ENCODE results near the gene FKBP5.
"Not testable (repeated sequence)": the region's sequence is repeated elsewhere in the genome, so short reads cannot be mapped to it uniquely, and the experiment has no call there.

Gene FKBP5

GRCh38 chr6:35610830-35611229, 77.9 kb downstream of the FKBP5 start:
- H3K27ac Mint-ChIP-seq, result peak overlapping the region; percentile 67

GRCh38 chr6:35609588-35609987, 79.1 kb downstream of the FKBP5 start:
- H3K27ac Mint-ChIP-seq, result no peak overlapping the region
- peaks cover 52% of the 10 kb centered on the region for H3K36me3 Mint-ChIP-seq (ENCODE audit: low read depth)
- H3K27me3 Mint-ChIP-seq (ENCODE audit: low read depth), result no peaks in the 10 kb centered on the region
- no peak overlapping the region for H3K4me3 Mint-ChIP-seq
- peaks cover 6% of the 10 kb centered on the region for H3K9me3 Mint-ChIP-seq
- peaks cover 25% of the 10 kb centered on the region for H3K4me1 Mint-ChIP-seq (ENCODE audit: low read depth)

More at GRCh38 chr6:35610830-35611229, 77.9 kb downstream of the FKBP5 start:
- peaks cover 54% of the 10 kb centered on the region for H3K36me3 Mint-ChIP-seq (ENCODE audit: low read depth)
- H3K4me1 Mint-ChIP-seq (ENCODE audit: low read depth), result peaks cover 23% of the 10 kb centered on the region
- H3K27me3 Mint-ChIP-seq (ENCODE audit: low read depth), result no peaks in the 10 kb centered on the region
- H3K9me3 Mint-ChIP-seq, result peaks cover 6% of the 10 kb centered on the region
- H3K4me3 Mint-ChIP-seq, result no peak overlapping the region

GRCh38 chr6:35607517-35608233, 81.0 kb downstream of the FKBP5 start:
- H3K4me3 Mint-ChIP-seq, result no peak overlapping the region
- H3K36me3 Mint-ChIP-seq (ENCODE audit: low read depth), result peaks cover 42% of the 10 kb centered on the region
- peaks cover 37% of the 10 kb centered on the region for H3K4me1 Mint-ChIP-seq (ENCODE audit: low read depth)
- H3K27me3 Mint-ChIP-seq (ENCODE audit: low read depth), result no peaks in the 10 kb centered on the region
- H3K9me3 Mint-ChIP-seq, result peaks cover 6% of the 10 kb centered on the region
- H3K27ac Mint-ChIP-seq, result no peak overlapping the region

- Mint-ChIP-seq H3K36me3 (ENCODE audit: low read depth) (peaks cover 23% of the 10 kb centered on the region), H3K27ac (no peak overlapping the region), H3K27me3 (ENCODE audit: low read depth) (no peaks in the 10 kb centered on the region), H3K4me3 (no peak overlapping the region), H3K9me3 (no peaks in the 10 kb centered on the region), H3K4me1 (ENCODE audit: low read depth) (peaks cover 43% of the 10 kb centered on the region)
These were observed 83.1 kb downstream of the FKBP5 start for GRCh38 chr6:35605600-35605999.

- Mint-ChIP-seq H3K4me3 (peak overlapping the region; percentile 83), H3K27ac (peak overlapping the region; percentile 93), H3K27me3 (ENCODE audit: low read depth) (no peaks in the 10 kb centered on the region), H3K4me1 (ENCODE audit: low read depth) (peaks cover 49% of the 10 kb centered on the region), H3K9me3 (no peaks in the 10 kb centered on the region), H3K36me3 (ENCODE audit: low read depth) (peaks cover 14% of the 10 kb centered on the region)
These were observed 85.2 kb downstream of the FKBP5 start for GRCh38 chr6:35603326-35604202.

GRCh38 chr6:35602133-35602946, 86.4 kb downstream of the FKBP5 start:
- Mint-ChIP-seq H3K27me3 (ENCODE audit: low read depth) (no peaks in the 10 kb centered on the region), H3K36me3 (ENCODE audit: low read depth) (peaks cover 14% of the 10 kb centered on the region), H3K4me1 (ENCODE audit: low read depth) (peaks cover 50% of the 10 kb centered on the region), H3K4me3 (peak overlapping the region; percentile 83), H3K9me3 (no peaks in the 10 kb centered on the region), H3K27ac (peak overlapping the region; percentile 93)

- Mint-ChIP-seq H3K27ac (peak overlapping the region; percentile 93), H3K27me3 (ENCODE audit: low read depth) (no peaks in the 10 kb centered on the region), H3K36me3 (ENCODE audit: low read depth) (peaks cover 20% of the 10 kb centered on the region), H3K9me3 (no peaks in the 10 kb centered on the region), H3K4me3 (peak overlapping the region; percentile 83), H3K4me1 (ENCODE audit: low read depth) (peaks cover 55% of the 10 kb centered on the region)
These were observed 87.2 kb downstream of the FKBP5 start for GRCh38 chr6:35601331-35602132.

GRCh38 chr6:35600659-35601125, 88.0 kb downstream of the FKBP5 start:
- H3K4me1 Mint-ChIP-seq (ENCODE audit: low read depth), result peaks cover 54% of the 10 kb centered on the region
- H3K27me3 Mint-ChIP-seq (ENCODE audit: low read depth), result no peaks in the 10 kb centered on the region
- peak overlapping the region; percentile 76 for H3K4me3 Mint-ChIP-seq
- peaks cover 23% of the 10 kb centered on the region for H3K36me3 Mint-ChIP-seq (ENCODE audit: low read depth)
- peak overlapping the region; percentile 93 for H3K27ac Mint-ChIP-seq
- no peaks in the 10 kb centered on the region for H3K9me3 Mint-ChIP-seq

- Mint-ChIP-seq H3K36me3 (ENCODE audit: low read depth) (peaks cover 20% of the 10 kb centered on the region), H3K4me3 (peak overlapping the region; percentile 76), H3K27me3 (ENCODE audit: low read depth) (no peaks in the 10 kb centered on the region), H3K27ac (peak overlapping the region; percentile 93), H3K4me1 (ENCODE audit: low read depth) (peaks cover 58% of the 10 kb centered on the region), H3K9me3 (no peaks in the 10 kb centered on the region)
These were observed 88.7 kb downstream of the FKBP5 start for GRCh38 chr6:35599761-35600658.

- H3K27me3 Mint-ChIP-seq (ENCODE audit: low read depth); H3K9me3 Mint-ChIP-seq; H3K4me3 Mint-ChIP-seq; H3K27ac Mint-ChIP-seq: not testable (repeated sequence)
- H3K36me3 Mint-ChIP-seq (ENCODE audit: low read depth), result peaks cover 25% of the 10 kb centered on the region
- peaks cover 60% of the 10 kb centered on the region for H3K4me1 Mint-ChIP-seq (ENCODE audit: low read depth)
These were observed 90.1 kb downstream of the FKBP5 start for GRCh38 chr6:35598621-35599020.

GRCh38 chr6:35596448-35597442, 92.0 kb downstream of the FKBP5 start:
- no peaks in the 10 kb centered on the region for H3K27me3 Mint-ChIP-seq (ENCODE audit: low read depth)
- peaks cover 48% of the 10 kb centered on the region for H3K4me1 Mint-ChIP-seq (ENCODE audit: low read depth)
- H3K27ac Mint-ChIP-seq, result no peak overlapping the region
- H3K4me3 Mint-ChIP-seq, result no peak overlapping the region
- peaks cover 29% of the 10 kb centered on the region for H3K36me3 Mint-ChIP-seq (ENCODE audit: low read depth)
- no peaks in the 10 kb centered on the region for H3K9me3 Mint-ChIP-seq
